Measurements from ENCODE around the gene OLFML2B.

- TF ChIP-seq CTCF (conservative IDR thresholded peaks at IDR 0.05 in 1 of 2, IDR thresholded peaks at IDR 0.05 in 1 of 2; ENCODE audit: low read depth in 1 of 2, low read length in 2 of 2) (peak; percentile 56 to 71), EZH2 (IDR thresholded peaks at IDR 0.05; ENCODE audit: low read length, missing control alignments) (no peak)
Observed at GRCh38 chr1:162040657-162041056, 17.0 kb upstream of the OLFML2B start.
